ENCODE results near the gene MED15.

The MED15 gene

GRCh38 chr22:20578192-20578591 lies 70.8 kb downstream of the MED15 start:
- H3K36me3 ChIP-seq (ENCODE audit: control insufficient read depth in 2 of 2, insufficient read depth in 2 of 2, low read length in 2 of 2) = peaks cover 63 to 67% of the 10 kb centered on the region in 2 donors
- no peak overlapping the region for H3K9ac ChIP-seq (ENCODE audit: low read depth in 1 of 2, low read length in 2 of 2)
- H3K4me3 ChIP-seq (ENCODE audit: low read length in 2 of 2) = no peak overlapping the region
- no peak overlapping the region for H3K27ac ChIP-seq (ENCODE audit: low read depth in 2 of 2, low read length in 2 of 2)
- H3K9me3 ChIP-seq (ENCODE audit: control insufficient read depth in 2 of 2, low read length in 2 of 2) = no peaks in the 10 kb centered on the region
- H3K4me1 ChIP-seq (ENCODE audit: control insufficient read depth in 2 of 2, insufficient read depth in 2 of 2, low read length in 2 of 2) = peaks cover 0 to 9% of the 10 kb centered on the region in 2 donors
- no peaks in the 10 kb centered on the region for H3K27me3 ChIP-seq (ENCODE audit: control insufficient read depth in 2 of 2, insufficient read depth in 2 of 2, low read length in 2 of 2)

GRCh38 chr22:20578707-20579106 lies 71.3 kb downstream of the MED15 start:
- no peak overlapping the region for H3K9ac ChIP-seq (ENCODE audit: low read depth in 1 of 2, low read length in 2 of 2)
- H3K4me3 ChIP-seq (ENCODE audit: low read length in 2 of 2) = no peak overlapping the region
- H3K36me3 ChIP-seq (ENCODE audit: control insufficient read depth in 2 of 2, insufficient read depth in 2 of 2, low read length in 2 of 2) = peaks cover 63 to 67% of the 10 kb centered on the region in 2 donors
- H3K9me3 ChIP-seq (ENCODE audit: control insufficient read depth in 2 of 2, low read length in 2 of 2) = no peaks in the 10 kb centered on the region
- H3K4me1 ChIP-seq (ENCODE audit: control insufficient read depth in 2 of 2, insufficient read depth in 2 of 2, low read length in 2 of 2) = peaks cover 0 to 9% of the 10 kb centered on the region in 2 donors
- no peak overlapping the region for H3K27ac ChIP-seq (ENCODE audit: low read depth in 2 of 2, low read length in 2 of 2)
- H3K27me3 ChIP-seq (ENCODE audit: control insufficient read depth in 2 of 2, insufficient read depth in 2 of 2, low read length in 2 of 2) = no peaks in the 10 kb centered on the region

GRCh38 chr22:20579273-20580120 lies 72.1 kb downstream of the MED15 start:
- peaks cover 0 to 5% of the 10 kb centered on the region in 2 donors for H3K4me1 ChIP-seq (ENCODE audit: control insufficient read depth in 2 of 2, insufficient read depth in 2 of 2, low read length in 2 of 2)
- H3K27ac ChIP-seq (ENCODE audit: low read depth in 2 of 2, low read length in 2 of 2) = no peak overlapping the region
- no peak overlapping the region for H3K9ac ChIP-seq (ENCODE audit: low read depth in 1 of 2, low read length in 2 of 2)
- H3K36me3 ChIP-seq (ENCODE audit: control insufficient read depth in 2 of 2, insufficient read depth in 2 of 2, low read length in 2 of 2) = peaks cover 63 to 67% of the 10 kb centered on the region in 2 donors
- H3K4me3 ChIP-seq (ENCODE audit: low read length in 2 of 2) = no peak overlapping the region
- H3K9me3 ChIP-seq (ENCODE audit: control insufficient read depth in 2 of 2, low read length in 2 of 2) = no peaks in the 10 kb centered on the region
- no peaks in the 10 kb centered on the region for H3K27me3 ChIP-seq (ENCODE audit: control insufficient read depth in 2 of 2, insufficient read depth in 2 of 2, low read length in 2 of 2)

GRCh38 chr22:20580179-20580578 lies 72.8 kb downstream of the MED15 start:
- Histone ChIP-seq H3K9ac (ENCODE audit: low read depth in 1 of 2, low read length in 2 of 2) (no peak overlapping the region), H3K27ac (ENCODE audit: low read depth in 2 of 2, low read length in 2 of 2) (no peak overlapping the region), H3K36me3 (ENCODE audit: control insufficient read depth in 2 of 2, insufficient read depth in 2 of 2, low read length in 2 of 2) (peaks cover 65 to 67% of the 10 kb centered on the region in 2 donors), H3K4me1 (ENCODE audit: control insufficient read depth in 2 of 2, insufficient read depth in 2 of 2, low read length in 2 of 2) (peaks cover 0 to 2% of the 10 kb centered on the region in 2 donors), H3K27me3 (ENCODE audit: control insufficient read depth in 2 of 2, insufficient read depth in 2 of 2, low read length in 2 of 2) (no peaks in the 10 kb centered on the region), H3K4me3 (ENCODE audit: low read length in 2 of 2) (no peak overlapping the region), H3K9me3 (ENCODE audit: control insufficient read depth in 2 of 2, low read length in 2 of 2) (no peaks in the 10 kb centered on the region)

GRCh38 chr22:20580611-20581502 lies 73.4 kb downstream of the MED15 start:
- no peaks in the 10 kb centered on the region for H3K9me3 ChIP-seq (ENCODE audit: control insufficient read depth in 2 of 2, low read length in 2 of 2)
- no peak overlapping the region for H3K4me3 ChIP-seq (ENCODE audit: low read length in 2 of 2)
- peaks cover 0 to 2% of the 10 kb centered on the region in 2 donors for H3K4me1 ChIP-seq (ENCODE audit: control insufficient read depth in 2 of 2, insufficient read depth in 2 of 2, low read length in 2 of 2)
- H3K27ac ChIP-seq (ENCODE audit: low read depth in 2 of 2, low read length in 2 of 2) = no peak overlapping the region
- H3K27me3 ChIP-seq (ENCODE audit: control insufficient read depth in 2 of 2, insufficient read depth in 2 of 2, low read length in 2 of 2) = no peaks in the 10 kb centered on the region
- peaks cover 70 to 71% of the 10 kb centered on the region in 2 donors for H3K36me3 ChIP-seq (ENCODE audit: control insufficient read depth in 2 of 2, insufficient read depth in 2 of 2, low read length in 2 of 2)
- H3K9ac ChIP-seq (ENCODE audit: low read depth in 1 of 2, low read length in 2 of 2) = no peak overlapping the region

- peaks cover 0 to 2% of the 10 kb centered on the region in 2 donors for H3K4me1 ChIP-seq (ENCODE audit: control insufficient read depth in 2 of 2, insufficient read depth in 2 of 2, low read length in 2 of 2)
- peaks cover 67 to 73% of the 10 kb centered on the region in 2 donors for H3K36me3 ChIP-seq (ENCODE audit: control insufficient read depth in 2 of 2, insufficient read depth in 2 of 2, low read length in 2 of 2)
- H3K4me3 ChIP-seq (ENCODE audit: low read length in 2 of 2) = no peak overlapping the region
- H3K9me3 ChIP-seq (ENCODE audit: control insufficient read depth in 2 of 2, low read length in 2 of 2) = no peaks in the 10 kb centered on the region
- no peak overlapping the region for H3K9ac ChIP-seq (ENCODE audit: low read depth in 1 of 2, low read length in 2 of 2)
- H3K27ac ChIP-seq (ENCODE audit: low read depth in 2 of 2, low read length in 2 of 2) = no peak overlapping the region
- no peaks in the 10 kb centered on the region for H3K27me3 ChIP-seq (ENCODE audit: control insufficient read depth in 2 of 2, insufficient read depth in 2 of 2, low read length in 2 of 2)
Observed at GRCh38 chr22:20581503-20582170, 74.2 kb downstream of the MED15 start.

- Histone ChIP-seq H3K4me1 (ENCODE audit: control insufficient read depth in 2 of 2, insufficient read depth in 2 of 2, low read length in 2 of 2) (peaks cover 0 to 2% of the 10 kb centered on the region in 2 donors), H3K36me3 (ENCODE audit: control insufficient read depth in 2 of 2, insufficient read depth in 2 of 2, low read length in 2 of 2) (peaks cover 67 to 78% of the 10 kb centered on the region in 2 donors), H3K27ac (ENCODE audit: low read depth in 2 of 2, low read length in 2 of 2) (no peak overlapping the region), H3K9me3 (ENCODE audit: control insufficient read depth in 2 of 2, low read length in 2 of 2) (no peaks in the 10 kb centered on the region), H3K27me3 (ENCODE audit: control insufficient read depth in 2 of 2, insufficient read depth in 2 of 2, low read length in 2 of 2) (no peaks in the 10 kb centered on the region), H3K4me3 (ENCODE audit: low read length in 2 of 2) (no peak overlapping the region), H3K9ac (ENCODE audit: low read depth in 1 of 2, low read length in 2 of 2) (no peak overlapping the region)
Observed at GRCh38 chr22:20582171-20582511, 74.7 kb downstream of the MED15 start.

- Histone ChIP-seq H3K9ac (ENCODE audit: low read depth in 1 of 2, low read length in 2 of 2) (no peak overlapping the region), H3K4me3 (ENCODE audit: low read length in 2 of 2) (no peak overlapping the region), H3K9me3 (ENCODE audit: control insufficient read depth in 2 of 2, low read length in 2 of 2) (no peaks in the 10 kb centered on the region), H3K4me1 (ENCODE audit: control insufficient read depth in 2 of 2, insufficient read depth in 2 of 2, low read length in 2 of 2) (no peaks in the 10 kb centered on the region), H3K27ac (ENCODE audit: low read depth in 2 of 2, low read length in 2 of 2) (no peak overlapping the region), H3K27me3 (ENCODE audit: control insufficient read depth in 2 of 2, insufficient read depth in 2 of 2, low read length in 2 of 2) (no peaks in the 10 kb centered on the region), H3K36me3 (ENCODE audit: control insufficient read depth in 2 of 2, insufficient read depth in 2 of 2, low read length in 2 of 2) (peaks cover 70 to 76% of the 10 kb centered on the region in 2 donors)
Observed at GRCh38 chr22:20582520-20583361, 75.3 kb downstream of the MED15 start.

GRCh38 chr22:20583471-20583922 lies 76.1 kb downstream of the MED15 start:
- H3K4me3 ChIP-seq (ENCODE audit: low read length in 2 of 2) = no peak overlapping the region
- no peak overlapping the region for H3K27ac ChIP-seq (ENCODE audit: low read depth in 2 of 2, low read length in 2 of 2)
- no peak overlapping the region for H3K9ac ChIP-seq (ENCODE audit: low read depth in 1 of 2, low read length in 2 of 2)
- no peaks in the 10 kb centered on the region for H3K9me3 ChIP-seq (ENCODE audit: control insufficient read depth in 2 of 2, low read length in 2 of 2)
- peaks cover 64 to 72% of the 10 kb centered on the region in 2 donors for H3K36me3 ChIP-seq (ENCODE audit: control insufficient read depth in 2 of 2, insufficient read depth in 2 of 2, low read length in 2 of 2)
- H3K4me1 ChIP-seq (ENCODE audit: control insufficient read depth in 2 of 2, insufficient read depth in 2 of 2, low read length in 2 of 2) = no peaks in the 10 kb centered on the region
- no peaks in the 10 kb centered on the region for H3K27me3 ChIP-seq (ENCODE audit: control insufficient read depth in 2 of 2, insufficient read depth in 2 of 2, low read length in 2 of 2)

Data from mucosa of rectum (tissue), 2 donors.